ENCODE results near the gene CEACAM16.
A peak's percentile ranks its signal among the peaks of the same experiment; 100 is the strongest.
"Not testable (repeated sequence)": the region's sequence is repeated elsewhere in the genome, so short reads cannot be mapped to it uniquely, and the experiment has no call there.

CEACAM16 gene

GRCh38 chr19:44677019-44677811 lies 21.7 kb upstream of the CEACAM16 start:
- DNase-seq, result no peak

- DNase-seq, result no peak
Measured at GRCh38 chr19:44680536-44680935, 18.4 kb upstream of the CEACAM16 start.

GRCh38 chr19:44681992-44682790 lies 16.8 kb upstream of the CEACAM16 start:
- DNase-seq, result no peak

- DNase-seq, result no peak
Measured at GRCh38 chr19:44682807-44683206, 16.1 kb upstream of the CEACAM16 start.

GRCh38 chr19:44683434-44684210 lies 15.3 kb upstream of the CEACAM16 start:
- no peak for DNase-seq

GRCh38 chr19:44684396-44684795 lies 14.6 kb upstream of the CEACAM16 start:
- not testable (repeated sequence) for DNase-seq

GRCh38 chr19:44684892-44685863 lies 13.8 kb upstream of the CEACAM16 start:
- no peak for DNase-seq

GRCh38 chr19:44685877-44686276 lies 13.1 kb upstream of the CEACAM16 start:
- no peak for DNase-seq

GRCh38 chr19:44686896-44687295 lies 12.1 kb upstream of the CEACAM16 start:
- no peak for DNase-seq

GRCh38 chr19:44687888-44688287 lies 11.1 kb upstream of the CEACAM16 start:
- DNase-seq, result no peak

GRCh38 chr19:44689290-44690130 lies 9.4 kb upstream of the CEACAM16 start:
- DNase-seq, result peak; percentile 46 to 69

GRCh38 chr19:44690131-44690440 lies 8.9 kb upstream of the CEACAM16 start:
- no peak for DNase-seq

- DNase-seq, result no peak
Measured at GRCh38 chr19:44692379-44692721, 6.6 kb upstream of the CEACAM16 start.

GRCh38 chr19:44694184-44694579 lies 4.8 kb upstream of the CEACAM16 start:
- peak in 1 of 2 experiments; percentile 20 for DNase-seq

GRCh38 chr19:44696939-44697669 lies 1.8 kb upstream of the CEACAM16 start:
- peak; percentile 85 to 89 for DNase-seq

- no peak for DNase-seq
Measured at GRCh38 chr19:44697670-44698034, 1.3 kb upstream of the CEACAM16 start.

- no peak for DNase-seq
Measured at GRCh38 chr19:44700547-44700946, 1.6 kb downstream of the CEACAM16 start.

GRCh38 chr19:44701228-44701627 lies 2.3 kb downstream of the CEACAM16 start:
- no peak for DNase-seq

GRCh38 chr19:44702551-44703176 lies 3.7 kb downstream of the CEACAM16 start:
- DNase-seq, result no peak

Data from SHP77 (cell line).